Stimulated activated CD4-positive, alpha-beta T cell treated with anti-CD3 and anti-CD28 coated beads, Interleukin-12 subunit alpha, Interleukin-12 subunit beta, amount 100 ng/mL, for 24 hours (primary cell): ENCODE data around the gene OR3A2.
"Not testable (repeated sequence)": the region's sequence is repeated elsewhere in the genome, so short reads cannot be mapped to it uniquely, and the experiment has no call there.

Experiments used
- DNase-seq, 2 experiments: peaks; one replicate each; pipeline ENCODE4 v3.0.0-alpha.2; 2020; ENCODE audit warnings: low read depth in 2 of 2

OR3A2 gene

GRCh38 chr17:3293548-3293947, 92.6 kb downstream of the OR3A2 start:
- not testable (repeated sequence) for DNase-seq

DNA sequence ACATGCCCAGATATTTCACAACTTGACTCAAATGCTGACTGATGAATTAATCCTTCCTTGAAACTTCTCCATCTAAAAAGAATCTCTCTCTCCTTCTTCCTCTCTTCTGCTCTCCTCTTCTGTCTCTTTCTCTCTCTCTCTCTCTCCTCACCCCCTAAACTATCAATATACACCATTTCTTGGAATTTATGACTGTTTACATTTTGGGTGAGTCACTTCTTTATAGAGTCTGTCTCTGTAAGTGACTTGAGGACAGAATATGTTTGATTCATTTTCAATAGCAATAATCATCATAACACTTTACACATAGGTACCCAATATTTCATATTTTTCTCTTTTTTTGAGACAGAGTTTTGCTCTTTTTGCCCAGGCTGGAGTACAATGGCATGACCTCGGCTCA, 103.2 kb downstream of the OR3A2 start:
- no peak for DNase-seq

GRCh38 chr17:3276126-3276525, 110.0 kb downstream of the OR3A2 start:
- DNase-seq = no peak

- DNase-seq = no peak
Observed at GRCh38 chr17:3271072-3271848, 114.8 kb downstream of the OR3A2 start.

DNA sequence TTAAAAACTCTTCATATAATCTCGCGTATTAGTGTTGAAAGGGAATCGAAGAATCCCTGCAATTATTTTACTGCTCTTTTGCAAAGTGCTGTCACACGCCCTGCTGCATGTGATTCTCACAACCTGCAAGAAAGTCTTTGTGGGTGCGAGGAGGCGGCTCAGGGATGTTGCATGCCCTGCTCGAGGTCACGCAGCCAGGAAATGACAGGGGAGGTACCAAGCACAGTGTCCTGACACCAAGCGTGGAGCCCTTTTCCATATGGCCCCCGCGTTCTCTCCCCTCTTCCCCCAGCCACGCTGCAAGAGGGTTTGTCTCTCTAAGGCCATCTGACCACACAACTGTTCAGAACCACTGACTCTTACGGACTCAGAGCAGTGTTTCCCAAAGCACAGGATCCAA, 125.5 kb downstream of the OR3A2 start:
- DNase-seq = no peak

DNA sequence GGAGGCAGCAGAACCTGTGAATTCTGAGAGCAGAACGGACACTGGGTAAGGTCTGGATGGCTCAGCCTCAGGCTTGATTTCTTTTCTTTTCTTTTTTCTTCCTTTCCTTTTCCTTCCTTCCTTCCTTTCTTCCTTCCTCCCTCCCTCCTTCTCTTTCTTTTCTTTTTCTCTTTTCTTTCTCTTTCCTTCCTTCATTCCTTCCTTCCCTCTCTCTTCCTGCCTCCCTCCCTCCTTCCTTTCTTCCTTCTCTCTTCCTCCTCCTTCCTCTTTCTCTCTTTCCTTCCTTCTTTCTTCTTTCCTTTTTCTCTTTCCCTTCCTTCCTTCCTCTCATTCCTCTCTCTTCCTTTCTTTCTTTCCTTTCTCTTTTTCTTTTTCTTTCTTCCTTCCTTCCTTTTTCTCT, 125.9 kb downstream of the OR3A2 start:
- DNase-seq = no peak

GRCh38 chr17:3256575-3256974, 129.5 kb downstream of the OR3A2 start:
- DNase-seq = no peak

DNA sequence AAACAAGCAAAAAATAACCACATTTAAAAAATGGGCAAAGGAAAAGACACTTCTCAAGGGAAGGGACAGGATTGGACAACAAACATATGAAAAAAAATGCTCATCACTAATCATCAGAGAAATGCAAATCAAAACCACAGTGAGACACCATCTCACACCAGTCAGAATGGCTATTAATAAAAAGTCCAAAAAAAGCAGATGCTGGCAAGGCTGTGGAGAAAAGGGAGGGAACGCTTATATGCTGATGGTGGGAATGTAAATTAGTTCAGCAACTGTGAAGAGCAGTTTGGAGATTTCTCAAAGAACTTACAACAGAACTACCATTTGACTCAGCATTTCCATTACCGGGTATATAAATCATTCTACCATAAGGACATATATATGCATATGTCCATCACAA, 137.1 kb downstream of the OR3A2 start:
- DNase-seq = not testable (repeated sequence)

DNA sequence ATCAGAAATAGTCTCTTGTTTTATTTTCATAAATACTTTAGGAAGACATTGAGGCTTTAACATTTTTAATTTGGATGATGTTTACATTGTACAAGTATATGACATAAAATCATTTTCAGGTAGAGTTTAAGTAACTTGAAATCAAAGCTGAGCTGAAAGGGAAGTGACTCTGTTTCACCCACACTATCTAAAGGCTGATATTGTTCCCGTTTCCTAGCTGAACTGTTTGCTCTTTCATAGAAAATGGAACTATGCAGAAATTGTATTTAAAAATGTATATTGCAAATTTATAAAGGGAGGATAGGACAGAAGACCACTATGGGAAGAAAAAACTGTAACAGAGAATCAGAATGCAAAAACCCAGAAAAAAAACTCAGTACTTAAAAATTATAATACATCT, 141.3 kb downstream of the OR3A2 start:
- not testable (repeated sequence) for DNase-seq

DNA sequence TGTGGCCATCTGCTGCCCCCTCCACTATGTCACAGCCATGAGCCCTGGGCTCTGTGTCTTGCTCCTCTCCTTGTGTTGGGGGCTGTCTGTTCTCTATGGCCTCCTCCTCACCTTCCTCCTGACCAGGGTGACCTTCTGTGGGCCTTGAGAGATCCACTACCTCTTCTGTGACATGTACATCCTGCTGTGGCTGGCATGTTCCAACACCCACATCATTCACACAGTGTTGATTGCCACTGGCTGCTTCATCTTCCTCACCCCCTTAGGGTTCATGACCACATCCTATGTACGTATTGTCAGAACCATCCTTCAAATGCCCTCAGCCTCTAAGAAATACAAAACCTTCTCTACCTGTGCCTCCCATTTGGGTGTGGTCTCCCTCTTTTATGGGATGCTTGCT, 145.1 kb downstream of the OR3A2 start:
- DNase-seq = not testable (repeated sequence)

DNA sequence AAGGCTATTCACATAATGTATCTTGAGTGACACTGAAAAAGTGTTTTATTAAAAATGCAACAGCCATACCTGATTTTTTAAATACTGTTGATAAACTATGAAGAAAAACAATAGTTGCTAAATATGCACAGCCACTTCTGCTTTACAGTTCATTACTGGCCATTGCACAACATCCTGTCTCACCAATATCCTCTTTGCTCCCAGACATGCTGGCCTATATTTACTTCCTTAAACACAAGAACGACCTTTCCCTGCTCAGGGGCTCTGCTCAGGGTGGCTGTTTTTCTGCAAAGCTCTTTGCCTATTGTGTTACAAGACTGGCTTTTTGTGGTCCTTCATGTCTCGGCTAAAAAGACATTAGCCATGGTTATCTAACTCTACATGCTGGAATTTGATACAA, 147.4 kb downstream of the OR3A2 start:
- DNase-seq = not testable (repeated sequence)

DNA sequence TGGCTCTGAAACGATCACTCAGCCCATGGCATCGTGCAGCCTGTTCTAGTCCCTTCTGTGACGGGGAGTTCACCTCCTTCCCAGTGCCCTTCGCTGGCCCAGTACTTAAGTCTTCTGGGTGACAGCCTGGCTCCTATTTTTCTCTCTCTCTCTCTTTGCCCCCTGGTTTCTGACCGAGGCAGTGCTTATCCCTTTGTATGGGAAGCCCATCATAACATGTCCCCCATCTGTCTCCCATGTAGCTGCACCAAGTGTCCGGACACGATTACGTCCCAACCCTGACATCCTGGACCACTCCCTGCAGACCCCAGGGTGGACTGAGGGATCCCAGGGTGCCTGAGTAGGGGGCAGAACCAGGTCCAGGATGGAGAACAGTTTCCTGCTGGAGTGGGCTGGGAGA, 153.8 kb downstream of the OR3A2 start:
- not testable (repeated sequence) for DNase-seq
